MM.1S (cell line): ENCODE results near the gene UGGT1.

Experiments used
- DNase-seq: peaks from one replicate; pipeline ENCODE4 v3.0.0-alpha.2; 2015
- H2AFZ ChIP-seq: fragments of 300-600 bp; sonication (generic); 2 replicates; pipeline ENCODE4 v1.6.0; 2016; ENCODE audit warnings: antibody characterized with exemption, low read length
- H3F3A ChIP-seq: fragments of 300-600 bp; sonication (generic); 2 replicates; pipeline ENCODE4 v1.6.1; 2016; ENCODE audit warnings: mild to moderate bottlenecking, antibody characterized with exemption, low read length, moderate library complexity, mixed read lengths; ENCODE audit not compliant: insufficient read depth
- H3K27ac ChIP-seq: fragments of 300-600 bp; sonication (generic); 2 replicates; pipeline ENCODE4 v1.5.1; 2016; ENCODE audit warnings: mild to moderate bottlenecking, low read length
- H3K27me3 ChIP-seq: fragments of 300-600 bp; sonication (generic); replicated peaks from 2 replicates; pipeline ENCODE4 v1.6.0; 2016; ENCODE audit warnings: low read length; ENCODE audit not compliant: insufficient read depth
- H3K36me3 ChIP-seq: fragments of 300-600 bp; sonication (generic); replicated peaks from 2 replicates; pipeline ENCODE4 v1.6.1; 2016; ENCODE audit warnings: mild to moderate bottlenecking, low read length, mixed read lengths; ENCODE audit not compliant: insufficient read depth
- H3K4me1 ChIP-seq: fragments of 300-600 bp; sonication (generic); 2 replicates; pipeline ENCODE4 v1.6.1; 2016; ENCODE audit warnings: low read length, mixed read lengths
- H3K4me2 ChIP-seq: fragments of 300-600 bp; sonication (generic); 2 replicates; pipeline ENCODE4 v1.6.0; 2016; ENCODE audit warnings: low read depth, low read length
- H3K4me3 ChIP-seq: fragments of 300-600 bp; sonication (generic); 2 replicates; pipeline ENCODE4 v1.5.1; 2016; ENCODE audit warnings: low read length, mixed read lengths
- H3K79me2 ChIP-seq: fragments of 300-600 bp; sonication (generic); 2 replicates; pipeline ENCODE4 v1.6.1; 2016; ENCODE audit warnings: mixed run types, low read length, mixed read lengths
- H3K9ac ChIP-seq: fragments of 300-600 bp; sonication (generic); 2 replicates; pipeline ENCODE4 v1.6.1; 2016; ENCODE audit warnings: low read length, mixed read lengths
- H3K9me2 ChIP-seq: fragments of 300-600 bp; sonication (generic); replicated peaks from 2 replicates; pipeline ENCODE4 v1.6.1; 2016; ENCODE audit warnings: mild to moderate bottlenecking, low read length, mixed read lengths; ENCODE audit not compliant: insufficient read depth
- H3K9me3 ChIP-seq: fragments of 300-600 bp; sonication (generic); replicated peaks from 2 replicates; pipeline ENCODE4 v1.6.1; 2016; ENCODE audit warnings: mild to moderate bottlenecking, low read length, mixed read lengths; ENCODE audit not compliant: insufficient read depth
- H4K20me1 ChIP-seq: fragments of 300-600 bp; sonication (generic); 2 replicates; pipeline ENCODE4 v1.6.1; 2016; ENCODE audit warnings: mild to moderate bottlenecking, low read length, moderate library complexity, mixed read lengths; ENCODE audit not compliant: insufficient read depth
- CTCF ChIP-seq: fragments of 300-600 bp; sonication (generic); IDR thresholded peaks from 2 replicates; pipeline ENCODE4 v1.5.1; 2016; ENCODE audit warnings: antibody characterized with exemption, low read length, mixed read lengths
- EZH2 ChIP-seq: fragments of 300-600 bp; sonication (generic); optimal IDR thresholded peaks from 2 replicates; pipeline ENCODE3; 2017; ENCODE audit warnings: low read depth, mild to moderate bottlenecking, antibody characterized with exemption, low read length, mixed read lengths
- EZH2phosphoT487 ChIP-seq: fragments of 300-600 bp; sonication (generic); IDR thresholded peaks from 2 replicates; pipeline ENCODE4 v1.6.1; 2018; ENCODE audit warnings: antibody characterized with exemption, low read length

Gene UGGT1

DNA sequence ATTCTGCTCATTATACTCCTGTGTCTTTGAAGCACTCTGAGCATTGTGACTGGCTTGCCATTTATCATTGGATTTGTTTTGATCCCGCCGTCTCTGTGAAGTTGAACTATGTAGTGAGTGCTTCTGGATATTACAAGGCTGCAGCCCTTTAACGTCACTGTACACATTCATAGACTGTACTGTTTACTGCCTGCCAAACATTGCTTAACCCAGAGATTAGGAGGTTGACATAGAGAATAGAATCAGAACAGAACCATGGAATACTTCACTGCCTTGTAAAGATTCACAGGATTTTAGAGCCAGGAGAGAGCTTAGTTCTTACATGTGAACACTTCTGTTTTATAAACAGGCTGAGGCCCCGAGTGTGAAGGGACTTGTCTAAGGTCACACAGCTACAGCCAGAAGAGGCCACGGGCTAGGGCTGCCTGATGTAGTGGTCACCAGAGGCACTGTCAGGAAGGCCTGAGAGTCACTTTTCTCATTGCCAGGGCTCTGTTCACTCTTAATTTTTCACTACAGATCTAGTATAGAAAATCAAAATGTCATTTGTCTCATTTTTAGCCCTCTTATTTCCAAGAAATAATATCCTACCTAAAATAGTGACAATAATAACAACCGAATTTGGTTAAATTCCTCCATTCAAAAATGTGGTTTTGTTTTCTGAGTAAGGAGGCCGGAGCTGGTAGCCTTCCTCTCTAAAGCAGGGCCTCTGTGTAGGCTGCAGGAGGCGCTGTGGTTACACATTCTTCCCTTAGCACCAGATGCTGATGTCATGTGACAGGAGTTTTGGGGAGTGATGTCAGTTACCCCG is 87.9 kb downstream of the UGGT1 start:
- TF ChIP-seq CTCF: peak; percentile 63
- no peak for TF ChIP-seq EZH2phosphoT487
- peak; percentile 40 for DNase-seq

GRCh38 chr2:128179461-128179755 is 88.4 kb downstream of the UGGT1 start:
- H3K4me2 ChIP-seq: no peak overlapping the region
- no peak overlapping the region for H3K4me3 ChIP-seq
- no peaks in the 10 kb centered on the region for H3K9me2 ChIP-seq
- H3K79me2 ChIP-seq: no peaks in the 10 kb centered on the region
- H3K9me3 ChIP-seq: no peaks in the 10 kb centered on the region
- H3K4me1 ChIP-seq: no peaks in the 10 kb centered on the region
- no peak overlapping the region for H3K9ac ChIP-seq
- H3F3A ChIP-seq: no peaks in the 10 kb centered on the region
- TF ChIP-seq EZH2 (no peak), CTCF (no peak), EZH2phosphoT487 (no peak)
- H3K27ac ChIP-seq: no peak overlapping the region
- DNase-seq: no peak
- H4K20me1 ChIP-seq: no peaks in the 10 kb centered on the region
- H2AFZ ChIP-seq: no peak overlapping the region
- H3K27me3 ChIP-seq: no peaks in the 10 kb centered on the region
- H3K36me3 ChIP-seq: peaks cover 9% of the 10 kb centered on the region

More for the DNA sequence above, 87.9 kb downstream of the UGGT1 start:
- Histone ChIP-seq H3K9ac (no peak overlapping the region), H3K36me3 (peaks cover 9% of the 10 kb centered on the region), H3K4me3 (no peak overlapping the region), H3K9me3 (no peaks in the 10 kb centered on the region), H2AFZ (no peak overlapping the region), H3K79me2 (no peaks in the 10 kb centered on the region), H3K27me3 (no peaks in the 10 kb centered on the region), H3K9me2 (no peaks in the 10 kb centered on the region), H3K27ac (no peak overlapping the region), H3K4me2 (no peak overlapping the region), H3F3A (no peaks in the 10 kb centered on the region), H4K20me1 (no peaks in the 10 kb centered on the region), H3K4me1 (no peaks in the 10 kb centered on the region)

GRCh38 chr2:128180031-128180430 is 89.0 kb downstream of the UGGT1 start:
- Histone ChIP-seq H3K4me3 (no peak overlapping the region), H3K27ac (no peak overlapping the region), H2AFZ (no peak overlapping the region), H3K27me3 (no peaks in the 10 kb centered on the region), H3K9me3 (no peaks in the 10 kb centered on the region), H3K9me2 (no peaks in the 10 kb centered on the region), H3K36me3 (peaks cover 9% of the 10 kb centered on the region), H4K20me1 (no peaks in the 10 kb centered on the region), H3K79me2 (no peaks in the 10 kb centered on the region), H3K4me1 (no peaks in the 10 kb centered on the region), H3K4me2 (no peak overlapping the region), H3K9ac (no peak overlapping the region), H3F3A (no peaks in the 10 kb centered on the region)
- TF ChIP-seq CTCF (no peak), EZH2 (no peak), EZH2phosphoT487 (no peak)
- DNase-seq: no peak
